ENCODE results near the gene DOCK1.
"Not testable (repeated sequence)": the region's sequence is repeated elsewhere in the genome, so short reads cannot be mapped to it uniquely, and the experiment has no call there.

The DOCK1 gene

DNA sequence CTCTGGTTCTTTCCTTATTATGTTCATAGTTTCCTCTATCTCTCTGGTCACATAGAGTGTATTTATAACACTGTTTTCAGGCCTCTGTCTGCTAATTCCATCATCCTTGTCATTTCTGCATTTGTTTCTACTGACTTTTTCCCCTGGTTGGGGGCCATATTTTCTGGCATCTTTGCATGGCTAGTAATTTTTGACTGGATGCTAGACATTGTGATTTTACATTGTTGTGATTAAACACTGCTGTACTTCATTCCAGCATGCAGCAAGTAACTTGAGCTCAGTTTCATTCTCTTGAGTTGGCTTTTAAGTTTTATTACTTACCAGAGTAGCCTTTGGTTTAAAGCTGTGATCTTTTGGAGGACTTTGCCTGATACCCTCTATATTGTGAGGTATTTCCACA is 6.8 kb upstream of the DOCK1 start:
- no peak overlapping the region for H3K4me3 ChIP-seq (ENCODE audit: low read depth, low read length)
- no peak for TF ChIP-seq MYC (IDR thresholded peaks at IDR 0.05; ENCODE audit: low read depth, low read length)
- DNase-seq (ENCODE audit: low read depth) = no peak

GRCh38 chr10:126899529-126899928 is 5.7 kb upstream of the DOCK1 start:
- H3K4me3 ChIP-seq (ENCODE audit: low read depth, low read length); DNase-seq (ENCODE audit: low read depth): not testable (repeated sequence)

GRCh38 chr10:126902157-126902556 is 3.1 kb upstream of the DOCK1 start:
- no peak for TF ChIP-seq POLR2A (IDR thresholded peaks at IDR 0.05; ENCODE audit: extremely low read depth, insufficient read length)
- TF ChIP-seq CTCF (IDR thresholded peaks at IDR 0.05; ENCODE audit: low read depth, low read length) = no peak
- TF ChIP-seq, protein P1, sequence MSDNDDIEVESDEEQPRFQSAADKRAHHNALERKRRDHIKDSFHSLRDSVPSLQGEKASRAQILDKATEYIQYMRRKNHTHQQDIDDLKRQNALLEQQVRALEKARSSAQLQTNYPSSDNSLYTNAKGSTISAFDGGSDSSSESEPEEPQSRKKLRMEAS (IDR thresholded peaks at IDR 0.05; ENCODE audit: low read depth, low read length) = no peak
- TF ChIP-seq MYC (IDR thresholded peaks at IDR 0.05; ENCODE audit: low read depth, low read length) = no peak
- H3K4me3 ChIP-seq (ENCODE audit: low read depth, low read length) = no peak overlapping the region
- no peak for DNase-seq (ENCODE audit: low read depth)

DNA sequence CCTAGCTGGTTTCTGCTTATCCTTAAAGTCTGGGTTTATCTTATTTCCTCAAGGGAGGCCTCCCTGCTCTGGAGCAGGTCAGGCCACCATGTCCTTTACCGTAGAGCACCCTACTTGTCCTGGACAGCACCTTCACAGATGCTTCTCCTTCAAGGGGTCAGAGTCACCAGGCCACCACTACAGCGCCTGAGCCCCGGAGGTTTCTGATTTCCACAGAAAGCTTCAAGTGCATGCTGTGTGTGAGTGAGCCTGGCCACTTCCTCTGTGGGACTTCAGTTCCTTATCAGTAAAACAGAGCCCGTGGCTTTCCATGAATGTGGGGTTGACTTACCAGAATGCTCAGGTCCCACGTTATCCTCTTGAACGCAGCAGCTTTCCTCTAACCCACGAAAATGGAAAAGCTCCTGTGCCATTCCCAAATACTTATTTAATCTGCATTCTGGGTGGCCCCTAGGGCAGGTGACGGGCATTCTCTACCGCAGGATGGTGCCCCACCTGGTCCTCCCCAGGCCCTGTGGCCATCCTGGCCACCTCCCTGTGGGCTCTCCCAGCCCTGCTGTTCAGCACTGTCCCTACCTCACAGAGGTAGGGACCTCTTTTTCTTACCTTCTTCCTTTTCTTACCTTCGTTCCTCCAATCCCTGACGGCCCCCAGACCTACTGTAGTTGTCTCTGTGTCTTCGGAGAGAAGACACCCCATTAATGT is 1.4 kb upstream of the DOCK1 start:
- DNase-seq (ENCODE audit: low read depth) = no peak
- TF ChIP-seq, protein P1 (IDR thresholded peaks at IDR 0.05; ENCODE audit: low read depth, low read length) = no peak
- no peak for TF ChIP-seq MYC (IDR thresholded peaks at IDR 0.05; ENCODE audit: low read depth, low read length)
- TF ChIP-seq POLR2A (IDR thresholded peaks at IDR 0.05; ENCODE audit: extremely low read depth, insufficient read length) = no peak
- TF ChIP-seq CTCF (IDR thresholded peaks at IDR 0.05; ENCODE audit: low read depth, low read length) = no peak
- H3K4me3 ChIP-seq (ENCODE audit: low read depth, low read length) = no peak overlapping the region

DNA sequence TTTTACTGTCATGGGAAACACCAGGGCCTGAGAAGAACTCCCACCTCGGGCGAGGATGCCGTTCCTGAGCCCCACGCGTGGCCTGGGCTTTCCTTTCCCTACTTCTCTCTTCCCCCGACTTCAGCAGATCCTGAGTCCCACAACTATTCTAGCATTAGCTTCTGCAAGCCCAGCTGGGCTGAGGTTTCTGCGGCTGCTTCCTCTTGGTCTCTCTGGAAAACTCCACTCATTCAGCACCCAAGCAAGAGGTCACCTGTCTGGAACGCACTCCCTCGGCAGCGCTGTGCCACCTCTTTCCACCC is 761 bp upstream of the DOCK1 start:
- H3K4me3 ChIP-seq (ENCODE audit: low read depth, low read length) = no peak overlapping the region
- no peak for DNase-seq (ENCODE audit: low read depth)
- TF ChIP-seq POLR2A (IDR thresholded peaks at IDR 0.05; ENCODE audit: extremely low read depth, insufficient read length) (no peak), CTCF (IDR thresholded peaks at IDR 0.05; ENCODE audit: low read depth, low read length) (no peak), MYC (IDR thresholded peaks at IDR 0.05; ENCODE audit: low read depth, low read length) (no peak)
- TF ChIP-seq, protein P1 (IDR thresholded peaks at IDR 0.05; ENCODE audit: low read depth, low read length) = no peak

- TF ChIP-seq, protein P1 (IDR thresholded peaks at IDR 0.05; ENCODE audit: low read depth, low read length) = no peak
- TF ChIP-seq MYC (IDR thresholded peaks at IDR 0.05; ENCODE audit: low read depth, low read length) = no peak
- no peak for TF ChIP-seq POLR2A (IDR thresholded peaks at IDR 0.05; ENCODE audit: extremely low read depth, insufficient read length)
- TF ChIP-seq CTCF (IDR thresholded peaks at IDR 0.05; ENCODE audit: low read depth, low read length) = no peak
- no peak overlapping the region for H3K4me3 ChIP-seq (ENCODE audit: low read depth, low read length)
- no peak for DNase-seq (ENCODE audit: low read depth)
Observed at GRCh38 chr10:126905776-126906703, 812 bp downstream of the DOCK1 start.

Measured in NB4 (cell line).